ENCODE measurements around the gene KMT2C.
"Not testable (repeated sequence)": the region's sequence is repeated elsewhere in the genome, so short reads cannot be mapped to it uniquely, and the experiment has no call there.

Gene KMT2C

GRCh38 chr7:152395112-152395511 lies 40.7 kb downstream of the KMT2C start:
- no peaks in the 10 kb centered on the region for H3K27me3 ChIP-seq (ENCODE audit: control insufficient read depth, insufficient read depth, low read length)
- peaks cover 15% of the 10 kb centered on the region; the same call in 1 of the 2 replicates for H3K9me3 ChIP-seq (ENCODE audit: control insufficient read depth, insufficient read depth, low read length)
- H3K9ac ChIP-seq (ENCODE audit: low read depth, low read length): no peak overlapping the region
- peaks cover 15% of the 10 kb centered on the region for H3K4me1 ChIP-seq (ENCODE audit: control insufficient read depth, insufficient read depth, low read length)
- H3K36me3 ChIP-seq (ENCODE audit: control insufficient read depth, insufficient read depth, low read length): no peaks in the 10 kb centered on the region
- no peak overlapping the region for H3K4me3 ChIP-seq (ENCODE audit: low read depth, low read length)
- no peak overlapping the region for H3K27ac ChIP-seq (ENCODE audit: low read depth, low read length)

DNA sequence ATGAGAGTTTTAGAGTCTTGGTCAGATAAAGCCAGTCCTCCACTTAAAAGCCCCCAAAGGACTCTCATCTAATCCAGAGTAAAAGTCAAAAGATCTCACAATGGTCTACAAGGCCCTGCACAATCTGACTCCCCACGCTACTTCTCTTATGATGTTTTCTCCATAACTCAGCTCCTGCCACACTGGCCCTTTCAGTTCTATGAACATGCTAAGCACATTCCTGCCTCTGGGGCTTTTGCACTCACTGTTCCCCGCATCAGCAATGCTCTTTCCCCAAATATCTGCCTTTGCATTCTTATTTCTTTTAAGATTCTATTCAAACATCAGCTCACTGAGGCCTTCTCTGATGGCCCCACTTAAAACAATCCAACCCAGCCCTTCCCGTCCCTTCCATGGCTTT lies 41.6 kb downstream of the KMT2C start:
- Histone ChIP-seq H3K9me3 (ENCODE audit: control insufficient read depth, insufficient read depth, low read length) (peaks cover 15% of the 10 kb centered on the region; the same call in 1 of the 2 replicates), H3K4me1 (ENCODE audit: control insufficient read depth, insufficient read depth, low read length) (peaks cover 10% of the 10 kb centered on the region)
- H3K27me3 ChIP-seq (ENCODE audit: control insufficient read depth, insufficient read depth, low read length); H3K27ac ChIP-seq (ENCODE audit: low read depth, low read length); H3K4me3 ChIP-seq (ENCODE audit: low read depth, low read length); H3K36me3 ChIP-seq (ENCODE audit: control insufficient read depth, insufficient read depth, low read length); H3K9ac ChIP-seq (ENCODE audit: low read depth, low read length): not testable (repeated sequence)

GRCh38 chr7:152392254-152392653 lies 43.5 kb downstream of the KMT2C start:
- H3K4me1 ChIP-seq (ENCODE audit: control insufficient read depth, insufficient read depth, low read length): peaks cover 5% of the 10 kb centered on the region; the same call in 1 of the 2 replicates
- no peak overlapping the region for H3K4me3 ChIP-seq (ENCODE audit: low read depth, low read length)
- H3K27me3 ChIP-seq (ENCODE audit: control insufficient read depth, insufficient read depth, low read length): no peaks in the 10 kb centered on the region
- peaks cover 16% of the 10 kb centered on the region; the same call in 1 of the 2 replicates for H3K9me3 ChIP-seq (ENCODE audit: control insufficient read depth, insufficient read depth, low read length)
- H3K9ac ChIP-seq (ENCODE audit: low read depth, low read length): no peak overlapping the region
- H3K27ac ChIP-seq (ENCODE audit: low read depth, low read length): no peak overlapping the region
- H3K36me3 ChIP-seq (ENCODE audit: control insufficient read depth, insufficient read depth, low read length): no peaks in the 10 kb centered on the region

- not testable (repeated sequence) for H3K36me3 ChIP-seq (ENCODE audit: control insufficient read depth, insufficient read depth, low read length); H3K27me3 ChIP-seq (ENCODE audit: control insufficient read depth, insufficient read depth, low read length); H3K27ac ChIP-seq (ENCODE audit: low read depth, low read length); H3K4me3 ChIP-seq (ENCODE audit: low read depth, low read length); H3K9ac ChIP-seq (ENCODE audit: low read depth, low read length)
- Histone ChIP-seq H3K4me1 (ENCODE audit: control insufficient read depth, insufficient read depth, low read length) (peaks cover 13% of the 10 kb centered on the region), H3K9me3 (ENCODE audit: control insufficient read depth, insufficient read depth, low read length) (peaks cover 30% of the 10 kb centered on the region)
Measured at GRCh38 chr7:152386136-152386764, 49.6 kb downstream of the KMT2C start.

GRCh38 chr7:152384235-152385200 lies 51.3 kb downstream of the KMT2C start:
- Histone ChIP-seq H3K4me1 (ENCODE audit: control insufficient read depth, insufficient read depth, low read length) (peaks cover 13% of the 10 kb centered on the region), H3K9me3 (ENCODE audit: control insufficient read depth, insufficient read depth, low read length) (peaks cover 42% of the 10 kb centered on the region)
- H3K27me3 ChIP-seq (ENCODE audit: control insufficient read depth, insufficient read depth, low read length); H3K36me3 ChIP-seq (ENCODE audit: control insufficient read depth, insufficient read depth, low read length); H3K4me3 ChIP-seq (ENCODE audit: low read depth, low read length); H3K27ac ChIP-seq (ENCODE audit: low read depth, low read length); H3K9ac ChIP-seq (ENCODE audit: low read depth, low read length): not testable (repeated sequence)

GRCh38 chr7:152383341-152384234 lies 52.2 kb downstream of the KMT2C start:
- H3K27ac ChIP-seq (ENCODE audit: low read depth, low read length): no peak overlapping the region
- no peak overlapping the region for H3K4me3 ChIP-seq (ENCODE audit: low read depth, low read length)

DNA sequence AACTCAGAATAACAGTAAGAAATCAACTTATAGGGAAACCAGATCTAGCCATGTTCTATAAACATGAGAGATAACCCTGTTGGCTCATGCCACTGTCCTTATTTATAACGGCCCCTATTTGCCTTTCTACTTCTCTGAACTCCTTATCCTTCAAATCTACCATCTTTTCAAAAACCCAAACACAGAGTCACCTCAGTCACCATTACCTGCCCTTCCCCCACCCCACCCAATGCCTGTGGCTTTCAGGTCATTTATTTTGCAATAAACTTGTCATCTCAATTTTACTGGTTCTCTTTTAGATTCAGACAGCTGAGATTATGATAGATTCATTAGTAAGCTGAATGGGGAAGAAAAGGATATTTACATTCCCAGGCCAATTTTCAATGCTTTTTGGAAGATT lies 53.6 kb downstream of the KMT2C start:
- Histone ChIP-seq H3K27me3 (ENCODE audit: control insufficient read depth, insufficient read depth, low read length) (no peaks in the 10 kb centered on the region), H3K36me3 (ENCODE audit: control insufficient read depth, insufficient read depth, low read length) (no peaks in the 10 kb centered on the region), H3K4me1 (ENCODE audit: control insufficient read depth, insufficient read depth, low read length) (peaks cover 13% of the 10 kb centered on the region), H3K9me3 (ENCODE audit: control insufficient read depth, insufficient read depth, low read length) (peaks cover 41% of the 10 kb centered on the region), H3K9ac (ENCODE audit: low read depth, low read length) (no peak overlapping the region), H3K27ac (ENCODE audit: low read depth, low read length) (no peak overlapping the region), H3K4me3 (ENCODE audit: low read depth, low read length) (no peak overlapping the region)

More at GRCh38 chr7:152383341-152384234, 52.2 kb downstream of the KMT2C start:
- Histone ChIP-seq H3K4me1 (ENCODE audit: control insufficient read depth, insufficient read depth, low read length) (peaks cover 13% of the 10 kb centered on the region), H3K27me3 (ENCODE audit: control insufficient read depth, insufficient read depth, low read length) (no peaks in the 10 kb centered on the region), H3K9ac (ENCODE audit: low read depth, low read length) (no peak overlapping the region), H3K9me3 (ENCODE audit: control insufficient read depth, insufficient read depth, low read length) (peaks cover 42% of the 10 kb centered on the region), H3K36me3 (ENCODE audit: control insufficient read depth, insufficient read depth, low read length) (no peaks in the 10 kb centered on the region)

GRCh38 chr7:152380931-152381578 lies 54.7 kb downstream of the KMT2C start:
- not testable (repeated sequence) for H3K9ac ChIP-seq (ENCODE audit: low read depth, low read length); H3K36me3 ChIP-seq (ENCODE audit: control insufficient read depth, insufficient read depth, low read length); H3K27ac ChIP-seq (ENCODE audit: low read depth, low read length); H3K27me3 ChIP-seq (ENCODE audit: control insufficient read depth, insufficient read depth, low read length); H3K4me3 ChIP-seq (ENCODE audit: low read depth, low read length)
- H3K9me3 ChIP-seq (ENCODE audit: control insufficient read depth, insufficient read depth, low read length): peaks cover 40% of the 10 kb centered on the region
- peaks cover 13% of the 10 kb centered on the region for H3K4me1 ChIP-seq (ENCODE audit: control insufficient read depth, insufficient read depth, low read length)

DNA sequence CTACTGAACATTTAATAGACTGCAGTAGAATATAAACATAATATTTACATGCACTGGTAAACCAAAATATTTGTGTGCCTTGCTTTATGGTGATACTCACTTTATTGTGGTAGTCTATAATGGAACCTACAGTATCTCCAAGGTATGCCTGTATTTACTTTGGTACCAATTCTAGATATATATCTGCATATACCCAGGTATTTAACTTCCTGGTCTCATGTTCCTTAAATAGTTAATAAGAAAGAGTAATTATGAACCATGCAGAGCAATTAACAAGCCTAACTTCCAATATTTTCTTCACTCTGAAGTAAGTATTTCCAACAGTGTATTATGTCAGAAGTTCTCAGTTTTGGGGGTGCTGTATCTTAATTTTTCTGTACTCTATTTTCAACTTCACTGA lies 57.3 kb downstream of the KMT2C start:
- H3K4me1 ChIP-seq (ENCODE audit: control insufficient read depth, insufficient read depth, low read length); H3K4me3 ChIP-seq (ENCODE audit: low read depth, low read length); H3K27ac ChIP-seq (ENCODE audit: low read depth, low read length); H3K36me3 ChIP-seq (ENCODE audit: control insufficient read depth, insufficient read depth, low read length); H3K9ac ChIP-seq (ENCODE audit: low read depth, low read length); H3K27me3 ChIP-seq (ENCODE audit: control insufficient read depth, insufficient read depth, low read length): not testable (repeated sequence)
- H3K9me3 ChIP-seq (ENCODE audit: control insufficient read depth, insufficient read depth, low read length): peaks cover 31% of the 10 kb centered on the region

GRCh38 chr7:152376716-152377484 lies 58.9 kb downstream of the KMT2C start:
- not testable (repeated sequence) for H3K4me3 ChIP-seq (ENCODE audit: low read depth, low read length); H3K27me3 ChIP-seq (ENCODE audit: control insufficient read depth, insufficient read depth, low read length); H3K4me1 ChIP-seq (ENCODE audit: control insufficient read depth, insufficient read depth, low read length); H3K9ac ChIP-seq (ENCODE audit: low read depth, low read length); H3K36me3 ChIP-seq (ENCODE audit: control insufficient read depth, insufficient read depth, low read length); H3K27ac ChIP-seq (ENCODE audit: low read depth, low read length)
- H3K9me3 ChIP-seq (ENCODE audit: control insufficient read depth, insufficient read depth, low read length): peaks cover 20% of the 10 kb centered on the region

Data from HUES48 (cell line).